GM18870 (cell line): ENCODE results near the gene AMOTL2.

ENCODE experiments used
- ATAC-seq: cut with Tn5 transposase; IDR thresholded peaks from one replicate; pipeline ENCODE4 v1.9.1; 2021; ENCODE audit warnings: moderate library complexity; ENCODE audit not compliant: unreplicated experiment

The AMOTL2 gene

GRCh38 chr3:134353831-134354611 is 20.2 kb downstream of the AMOTL2 start:
- no peak for ATAC-seq

- ATAC-seq, result no peak
Observed at GRCh38 chr3:134353171-134353825, 20.9 kb downstream of the AMOTL2 start.

- ATAC-seq, result no peak
Observed at GRCh38 chr3:134352031-134352671, 22.1 kb downstream of the AMOTL2 start.

GRCh38 chr3:134351427-134351826 is 22.8 kb downstream of the AMOTL2 start:
- no peak for ATAC-seq

GRCh38 chr3:134350861-134351311 is 23.4 kb downstream of the AMOTL2 start:
- ATAC-seq, result no peak

GRCh38 chr3:134350266-134350665 is 24.0 kb downstream of the AMOTL2 start:
- ATAC-seq, result no peak

- ATAC-seq, result no peak
Observed at GRCh38 chr3:134348524-134348923, 25.7 kb downstream of the AMOTL2 start.

- no peak for ATAC-seq
Observed at GRCh38 chr3:134347551-134347950, 26.7 kb downstream of the AMOTL2 start.

GRCh38 chr3:134346744-134347143 is 27.5 kb downstream of the AMOTL2 start:
- no peak for ATAC-seq

GRCh38 chr3:134345202-134345601 is 29.0 kb downstream of the AMOTL2 start:
- no peak for ATAC-seq

GRCh38 chr3:134344560-134344959 is 29.7 kb downstream of the AMOTL2 start:
- no peak for ATAC-seq

GRCh38 chr3:134342259-134342658 is 32.0 kb downstream of the AMOTL2 start:
- ATAC-seq, result no peak

GRCh38 chr3:134341389-134341788 is 32.9 kb downstream of the AMOTL2 start:
- ATAC-seq, result no peak

GRCh38 chr3:134340982-134341365 is 33.3 kb downstream of the AMOTL2 start:
- no peak for ATAC-seq

- no peak for ATAC-seq
Observed at GRCh38 chr3:134340362-134340981, 33.8 kb downstream of the AMOTL2 start.

GRCh38 chr3:134339913-134340312 is 34.3 kb downstream of the AMOTL2 start:
- ATAC-seq, result no peak

- no peak for ATAC-seq
Observed at GRCh38 chr3:134339331-134339730, 34.9 kb downstream of the AMOTL2 start.

GRCh38 chr3:134338516-134339261 is 35.6 kb downstream of the AMOTL2 start:
- ATAC-seq, result no peak

GRCh38 chr3:134338201-134338512 is 36.1 kb downstream of the AMOTL2 start:
- ATAC-seq, result no peak

GRCh38 chr3:134337511-134338200 is 36.6 kb downstream of the AMOTL2 start:
- no peak for ATAC-seq
